Mucosa of rectum (tissue), 2 donors: ENCODE results near the gene AK5.

Experiments used
- H3K27ac ChIP-seq, 2 donors: one replicate each; pipeline ENCODE4 v1.7.0; 2013; ENCODE audit warnings: inconsistent platforms in 2 of 2, low read depth in 2 of 2, low read length in 2 of 2
- H3K27me3 ChIP-seq, 2 donors: one replicate each; pipeline ENCODE4 v1.7.0; 2013; ENCODE audit warnings: low read length in 2 of 2; ENCODE audit not compliant: control insufficient read depth in 2 of 2, insufficient read depth in 2 of 2
- H3K36me3 ChIP-seq, 2 donors: one replicate each; pipeline ENCODE4 v1.7.0; 2013; ENCODE audit warnings: low read length in 2 of 2; ENCODE audit not compliant: control insufficient read depth in 2 of 2, insufficient read depth in 2 of 2
- H3K4me1 ChIP-seq, 2 donors: one replicate each; pipeline ENCODE4 v1.7.0; 2013; ENCODE audit warnings: low read length in 2 of 2, mild to moderate bottlenecking in 1 of 2; ENCODE audit not compliant: control insufficient read depth in 2 of 2, insufficient read depth in 2 of 2
- H3K4me3 ChIP-seq, 2 donors: one replicate each; pipeline ENCODE4 v1.7.0; 2013; ENCODE audit warnings: low read length in 2 of 2
- H3K9ac ChIP-seq, 2 donors: one replicate each; pipeline ENCODE4 v1.7.0; 2013; ENCODE audit warnings: low read length in 2 of 2, low read depth in 1 of 2, mild to moderate bottlenecking in 1 of 2
- H3K9me3 ChIP-seq, 2 donors: one replicate each; pipeline ENCODE4 v1.7.0; 2013; ENCODE audit warnings: low read length in 2 of 2; ENCODE audit not compliant: control insufficient read depth in 2 of 2
- donor health status: healthy.
- donor health status: Normal muscosa, but diverticular disease.

AK5 gene

GRCh38 chr1:77370583-77371306 lies 88.9 kb downstream of the AK5 start:
- Histone ChIP-seq H3K4me3 (no peak overlapping the region), H3K27me3 (no peaks in the 10 kb centered on the region), H3K9ac (no peak overlapping the region), H3K4me1 (no peaks in the 10 kb centered on the region), H3K9me3 (no peaks in the 10 kb centered on the region), H3K27ac (no peak overlapping the region), H3K36me3 (no peaks in the 10 kb centered on the region)

- Histone ChIP-seq H3K9me3 (no peaks in the 10 kb centered on the region), H3K4me3 (no peak overlapping the region), H3K4me1 (no peaks in the 10 kb centered on the region), H3K27ac (no peak overlapping the region), H3K36me3 (no peaks in the 10 kb centered on the region), H3K9ac (no peak overlapping the region), H3K27me3 (no peaks in the 10 kb centered on the region)
Observed at GRCh38 chr1:77371396-77371795, 89.6 kb downstream of the AK5 start.

- H3K9me3 ChIP-seq, result no peaks in the 10 kb centered on the region
- no peaks in the 10 kb centered on the region for H3K36me3 ChIP-seq
Observed at GRCh38 chr1:77373702-77374101, 91.9 kb downstream of the AK5 start.

GRCh38 chr1:77375541-77375940 lies 93.7 kb downstream of the AK5 start:
- Histone ChIP-seq H3K4me1 (no peaks in the 10 kb centered on the region), H3K9me3 (no peaks in the 10 kb centered on the region), H3K27me3 (no peaks in the 10 kb centered on the region), H3K27ac (no peak overlapping the region), H3K36me3 (no peaks in the 10 kb centered on the region), H3K4me3 (no peak overlapping the region), H3K9ac (no peak overlapping the region)

More at GRCh38 chr1:77373702-77374101, 91.9 kb downstream of the AK5 start:
- Histone ChIP-seq H3K27ac (no peak overlapping the region), H3K4me3 (no peak overlapping the region), H3K27me3 (no peaks in the 10 kb centered on the region), H3K4me1 (no peaks in the 10 kb centered on the region), H3K9ac (no peak overlapping the region)

- no peaks in the 10 kb centered on the region for H3K27me3 ChIP-seq
- H3K36me3 ChIP-seq, result no peaks in the 10 kb centered on the region
- H3K27ac ChIP-seq, result no peak overlapping the region
- H3K4me1 ChIP-seq, result no peaks in the 10 kb centered on the region
- H3K9ac ChIP-seq, result no peak overlapping the region
- no peaks in the 10 kb centered on the region for H3K9me3 ChIP-seq
- no peak overlapping the region for H3K4me3 ChIP-seq
Observed at GRCh38 chr1:77375990-77376389, 94.2 kb downstream of the AK5 start.

GRCh38 chr1:77378723-77379535 lies 97.1 kb downstream of the AK5 start:
- Histone ChIP-seq H3K27me3 (no peaks in the 10 kb centered on the region), H3K27ac (no peak overlapping the region), H3K36me3 (no peaks in the 10 kb centered on the region), H3K4me3 (no peak overlapping the region), H3K9me3 (no peaks in the 10 kb centered on the region), H3K4me1 (no peaks in the 10 kb centered on the region), H3K9ac (no peak overlapping the region)

GRCh38 chr1:77382366-77382765 lies 100.5 kb downstream of the AK5 start:
- Histone ChIP-seq H3K36me3 (no peaks in the 10 kb centered on the region), H3K4me3 (no peak overlapping the region), H3K27ac (no peak overlapping the region), H3K9ac (no peak overlapping the region), H3K9me3 (no peaks in the 10 kb centered on the region), H3K4me1 (no peaks in the 10 kb centered on the region), H3K27me3 (no peaks in the 10 kb centered on the region)

GRCh38 chr1:77383236-77383635 lies 101.4 kb downstream of the AK5 start:
- Histone ChIP-seq H3K9ac (no peak overlapping the region), H3K36me3 (no peaks in the 10 kb centered on the region), H3K27ac (no peak overlapping the region), H3K4me1 (no peaks in the 10 kb centered on the region), H3K27me3 (no peaks in the 10 kb centered on the region), H3K4me3 (no peak overlapping the region), H3K9me3 (no peaks in the 10 kb centered on the region)

- H3K4me1 ChIP-seq, result no peaks in the 10 kb centered on the region
- no peak overlapping the region for H3K9ac ChIP-seq
- no peak overlapping the region for H3K27ac ChIP-seq
- no peak overlapping the region for H3K4me3 ChIP-seq
- H3K9me3 ChIP-seq, result no peaks in the 10 kb centered on the region
- no peaks in the 10 kb centered on the region for H3K27me3 ChIP-seq
- no peaks in the 10 kb centered on the region for H3K36me3 ChIP-seq
Observed at GRCh38 chr1:77385551-77385950, 103.7 kb downstream of the AK5 start.

- Histone ChIP-seq H3K27me3 (no peaks in the 10 kb centered on the region), H3K4me1 (no peaks in the 10 kb centered on the region), H3K4me3 (no peak overlapping the region), H3K9ac (no peak overlapping the region), H3K27ac (no peak overlapping the region), H3K36me3 (no peaks in the 10 kb centered on the region), H3K9me3 (no peaks in the 10 kb centered on the region)
Observed at GRCh38 chr1:77386276-77386675, 104.5 kb downstream of the AK5 start.
